Tibial nerve (tissue), 4 donors: ENCODE data around the gene CCBE1.

Source experiments
- EP300 ChIP-seq, 2 donors: sonication (generic); formaldehyde crosslinking; IDR thresholded peaks; one replicate each; pipeline ENCODE4 v1.6.1; 2017; ENCODE audit warnings: antibody characterized with exemption in 2 of 2, mild to moderate bottlenecking in 1 of 2
- POLR2A ChIP-seq, 2 donors: fragments of 450-650 bp; IDR thresholded peaks; one replicate each; pipeline ENCODE4 v1.6.1; 2017; ENCODE audit warnings: antibody characterized with exemption in 2 of 2, mild to moderate bottlenecking in 2 of 2, moderate library complexity in 2 of 2
- TF ChIP-seq, protein P1 (sequence below), 5 experiments: fragments of 200-600 bp in 3 of 5; fragments of 450-650 bp in 2 of 5; sonication (generic) in 3 of 5; IDR thresholded peaks; one replicate each; pipeline ENCODE4 v1.5.1; 2016 to 2019; ENCODE audit warnings: antibody characterized with exemption in 5 of 5, mild to moderate bottlenecking in 3 of 5, moderate library complexity in 2 of 5

DNA sequence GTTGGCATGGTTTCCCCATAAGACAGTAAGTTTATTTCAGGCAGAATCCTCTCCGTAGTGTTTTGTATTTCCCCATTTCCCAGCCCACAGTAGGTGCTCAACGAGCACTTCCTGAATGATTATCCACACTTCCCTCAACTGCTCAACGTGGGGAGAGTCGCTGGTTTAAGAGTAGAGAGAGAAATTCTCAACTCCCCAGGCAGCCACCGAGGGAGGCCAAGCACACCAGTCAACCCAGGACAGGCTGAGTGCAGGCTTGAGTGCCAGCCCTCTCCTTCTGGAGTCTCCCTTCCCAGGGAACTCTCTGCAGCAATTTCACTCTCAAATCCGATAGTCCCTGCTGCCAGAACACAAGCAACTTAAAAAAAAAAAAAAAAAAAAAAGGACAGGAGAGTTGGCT lies 246.2 kb downstream of the CCBE1 start:
- TF ChIP-seq POLR2A (IDR thresholded peaks at IDR 0.05) (no peak), EP300 (IDR thresholded peaks at IDR 0.05) (no peak)
- TF ChIP-seq, protein P1, sequence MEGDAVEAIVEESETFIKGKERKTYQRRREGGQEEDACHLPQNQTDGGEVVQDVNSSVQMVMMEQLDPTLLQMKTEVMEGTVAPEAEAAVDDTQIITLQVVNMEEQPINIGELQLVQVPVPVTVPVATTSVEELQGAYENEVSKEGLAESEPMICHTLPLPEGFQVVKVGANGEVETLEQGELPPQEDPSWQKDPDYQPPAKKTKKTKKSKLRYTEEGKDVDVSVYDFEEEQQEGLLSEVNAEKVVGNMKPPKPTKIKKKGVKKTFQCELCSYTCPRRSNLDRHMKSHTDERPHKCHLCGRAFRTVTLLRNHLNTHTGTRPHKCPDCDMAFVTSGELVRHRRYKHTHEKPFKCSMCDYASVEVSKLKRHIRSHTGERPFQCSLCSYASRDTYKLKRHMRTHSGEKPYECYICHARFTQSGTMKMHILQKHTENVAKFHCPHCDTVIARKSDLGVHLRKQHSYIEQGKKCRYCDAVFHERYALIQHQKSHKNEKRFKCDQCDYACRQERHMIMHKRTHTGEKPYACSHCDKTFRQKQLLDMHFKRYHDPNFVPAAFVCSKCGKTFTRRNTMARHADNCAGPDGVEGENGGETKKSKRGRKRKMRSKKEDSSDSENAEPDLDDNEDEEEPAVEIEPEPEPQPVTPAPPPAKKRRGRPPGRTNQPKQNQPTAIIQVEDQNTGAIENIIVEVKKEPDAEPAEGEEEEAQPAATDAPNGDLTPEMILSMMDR (IDR thresholded peaks at IDR 0.05) = no peak
